ENCODE measurements around the gene MYBL2.
A peak's percentile ranks its signal among the peaks of the same experiment; 100 is the strongest.

The MYBL2 gene

DNA sequence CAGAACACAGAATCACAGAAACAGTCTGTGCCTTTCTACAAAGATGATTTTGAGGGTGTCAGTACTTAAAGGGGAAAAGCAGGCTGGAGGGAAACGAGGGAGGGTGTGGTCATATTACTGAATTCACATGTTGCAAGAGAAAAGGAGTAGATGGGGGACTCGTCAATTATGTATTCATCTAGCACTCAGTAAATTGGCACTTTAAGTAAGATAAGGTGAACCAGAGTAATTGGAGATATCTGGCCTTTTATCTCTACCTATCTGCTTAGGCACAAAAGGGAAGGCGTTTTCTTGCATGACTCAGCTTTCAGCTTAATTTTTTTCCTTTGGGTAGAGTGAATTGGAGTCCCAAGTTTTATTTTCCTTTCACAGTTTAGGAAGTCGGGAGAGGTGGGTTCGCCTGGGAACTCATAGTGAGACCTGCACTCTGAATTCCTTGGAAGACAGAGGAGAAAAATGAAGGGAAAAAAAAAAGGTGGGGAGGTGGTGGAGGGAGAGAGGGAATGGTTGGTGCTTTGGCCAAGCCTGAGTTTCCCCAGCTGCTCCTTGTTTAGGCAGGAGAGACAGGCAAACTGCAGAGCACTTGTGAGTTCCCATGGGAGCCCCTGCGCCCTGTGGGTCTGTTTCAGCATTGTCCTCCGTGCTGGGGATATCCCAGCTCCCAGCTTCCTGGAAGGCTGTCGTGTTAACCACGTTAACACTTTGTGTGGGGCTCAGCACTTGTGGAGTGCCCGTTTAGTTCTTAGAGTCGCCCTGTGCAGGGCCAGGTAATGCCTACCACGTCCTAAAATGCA lies 79.6 kb downstream of the MYBL2 start:
- Histone ChIP-seq H3K9me3 (ENCODE audit: control insufficient read depth, insufficient read depth, low read depth, low read length) (no peaks in the 10 kb centered on the region), H3K4me1 (ENCODE audit: control insufficient read depth, insufficient read depth, low read length) (peaks cover 9% of the 10 kb centered on the region), H3K4me3 (ENCODE audit: low read depth, low read length) (no peak overlapping the region), H3K27ac (ENCODE audit: extremely low read depth, low read depth, low read length) (peak overlapping the region; percentile 27; the same call in 1 of the 2 replicates), H3K36me3 (ENCODE audit: control insufficient read depth in 2 of 2, insufficient read depth in 1 of 2, low read length in 2 of 2) (no peaks in the 10 kb centered on the region)
- ChIA-PET CTCF (interaction anchor here (0.6 kb wide), 1 partner anchor 82 kb away, joined by 3 read pairs; no protein-coding TSS in a partner anchor), POLR2A (no interaction called here)
- TF ChIP-seq ZNF335 (tag by site-specific recombination; conservative IDR thresholded peaks at IDR 0.05) = no peak
- TF ChIP-seq ZNF394 (tag by site-specific recombination; IDR thresholded peaks at IDR 0.05; ENCODE audit: borderline replicate concordance) = no peak
- no peak for TF ChIP-seq ZNF514 (tag by site-specific recombination; IDR thresholded peaks at IDR 0.05)
- TF ChIP-seq ZNF664 (tag by site-specific recombination; IDR thresholded peaks at IDR 0.05) = no peak
- TF ChIP-seq ZNF501 (tag by site-specific recombination; IDR thresholded peaks at IDR 0.05) = no peak
- TF ChIP-seq RBAK (tag by site-specific recombination; IDR thresholded peaks at IDR 0.05) = no peak
- TF ChIP-seq KLF1 (tag by site-specific recombination; IDR thresholded peaks at IDR 0.05) = peak; percentile 30; the same call in 1 of the 2 replicates
- no peak for TF ChIP-seq YY2 (tag by site-specific recombination; IDR thresholded peaks at IDR 0.05)
- peak; percentile 92 for TF ChIP-seq ZNF692 (tag by site-specific recombination; IDR thresholded peaks at IDR 0.05)
- 0 out of 2 replicates have a peak, but pooled peaks have one; percentile 22 for TF ChIP-seq ZBTB8A (tag by site-specific recombination; IDR thresholded peaks at IDR 0.05)
- no peak for TF ChIP-seq GFI1B (tag by site-specific recombination; IDR thresholded peaks at IDR 0.05)
- no peak for TF ChIP-seq ZNF155 (tag by site-specific recombination; IDR thresholded peaks at IDR 0.05)
- TF ChIP-seq SP2 (tag by site-specific recombination; IDR thresholded peaks at IDR 0.05) = no peak
- TF ChIP-seq ZNF426 (tag by site-specific recombination; IDR thresholded peaks at IDR 0.05) = no peak
- TF ChIP-seq ZNF23 (tag by site-specific recombination; IDR thresholded peaks at IDR 0.05; ENCODE audit: borderline replicate concordance) = no peak
- 0 out of 2 replicates have a peak, but pooled peaks have one; percentile 19 for TF ChIP-seq KLF10 (tag by site-specific recombination; IDR thresholded peaks at IDR 0.05)
- peak; percentile 59 for TF ChIP-seq PRDM1 (tag by site-specific recombination; IDR thresholded peaks at IDR 0.05)
- no peak for TF ChIP-seq KLF7 (tag by site-specific recombination; IDR thresholded peaks at IDR 0.05; ENCODE audit: borderline replicate concordance)
- peak; percentile 30; the same call in 1 of the 2 replicates for TF ChIP-seq ZBTB20 (tag by site-specific recombination; IDR thresholded peaks at IDR 0.05)
- peak; percentile 66; the same call in 1 of the 2 replicates for TF ChIP-seq GLIS1 (tag by site-specific recombination; IDR thresholded peaks at IDR 0.05)
- TF ChIP-seq IKZF3 (tag by site-specific recombination; IDR thresholded peaks at IDR 0.05) = no peak
- TF ChIP-seq ZNF580 (tag by site-specific recombination; IDR thresholded peaks at IDR 0.05) = no peak
- TF ChIP-seq KLF8 (tag by site-specific recombination; IDR thresholded peaks at IDR 0.05) = 0 out of 2 replicates have a peak, but pooled peaks have one; percentile 17
- no peak for TF ChIP-seq ZNF292 (tag by site-specific recombination; IDR thresholded peaks at IDR 0.05; ENCODE audit: borderline replicate concordance, low read depth)
- TF ChIP-seq ZNF366 (tag by site-specific recombination; conservative IDR thresholded peaks at IDR 0.05) = 0 out of 2 replicates have a peak, but pooled peaks have one; percentile 32
- TF ChIP-seq ZNF138 (tag by site-specific recombination; IDR thresholded peaks at IDR 0.05; ENCODE audit: borderline replicate concordance) = no peak
- peak; percentile 68 for TF ChIP-seq ZFP69B (tag by site-specific recombination; IDR thresholded peaks at IDR 0.05)
- 0 out of 2 replicates have a peak, but pooled peaks have one; percentile 16 for TF ChIP-seq ZNF629 (tag by site-specific recombination; IDR thresholded peaks at IDR 0.05)
- TF ChIP-seq ZNF658 (tag by site-specific recombination; IDR thresholded peaks at IDR 0.05) = no peak
- TF ChIP-seq ZNF600 (tag by site-specific recombination; IDR thresholded peaks at IDR 0.05) = no peak
- TF ChIP-seq ZNF214 (tag by site-specific recombination; IDR thresholded peaks at IDR 0.05; ENCODE audit: borderline replicate concordance) = no peak
- no peak for TF ChIP-seq ZNF76 (tag by site-specific recombination; IDR thresholded peaks at IDR 0.05; ENCODE audit: borderline replicate concordance, low read depth)
- no peak for TF ChIP-seq ZNF324 (tag by site-specific recombination; IDR thresholded peaks at IDR 0.05)
- TF ChIP-seq ZNF140 (tag by site-specific recombination; IDR thresholded peaks at IDR 0.05) = no peak
- no peak for TF ChIP-seq HIC1 (tag by site-specific recombination; IDR thresholded peaks at IDR 0.05)
- TF ChIP-seq MEIS1 (CRISPR knock-in tag; IDR thresholded peaks at IDR 0.05; ENCODE audit: borderline replicate concordance) = no peak
- no peak for TF ChIP-seq ZNF707 (tag by site-specific recombination; IDR thresholded peaks at IDR 0.05)
